Pancreas (tissue), 10 donors: ENCODE data around the gene ZDHHC24. TPM values are rescaled to one million over a fixed set of nuclear protein-coding genes. Genes with fewer than 3 reads are reported as not detected.

Experiments used
- ATAC-seq, 4 donors: fragments of 200-7000 bp; cut with Tn5 transposase; one replicate each; pipeline versions ENCODE4 v1.8.0 to v1.9.1; 2020; ENCODE audit warnings: mild to moderate bottlenecking in 4 of 4, moderate library complexity in 4 of 4
- DNase-seq, 6 donors: peaks; one replicate each; pipeline ENCODE4 v3.0.0-alpha.2; 2020
- FAIRE-seq: peaks from 2 replicates; lab custom pipeline; 2012; peaks lifted over from hg19 to GRCh38; lab: Jason Lieb, UNC
- H3K27ac ChIP-seq, 4 donors: fragments of 200-600 bp; sonication (generic); 1 replicate in 3 of 4; 2 replicates in 1 of 4; pipeline versions ENCODE4 v1.5.0 to v1.8.0; 2020
- H3K27me3 ChIP-seq, 4 donors: fragments of 200-600 bp; one replicate each; pipeline ENCODE4 v1.8.0; 2021
- H3K36me3 ChIP-seq, 3 donors: fragments of 200-600 bp; sonication (generic) in 1 of 3; one replicate each; pipeline versions ENCODE4 v1.5.0 to v1.8.0; 2020 to 2021
- H3K4me1 ChIP-seq, 3 donors: fragments of 200-600 bp; one replicate each; pipeline ENCODE4 v1.8.0; 2021
- H3K4me3 ChIP-seq, 4 donors: fragments of 200-600 bp; sonication (generic) in 2 of 4; one replicate each; pipeline versions ENCODE4 v1.5.0 to v1.8.0; 2020 to 2021
- H3K9me3 ChIP-seq, 4 donors: fragments of 200-600 bp; one replicate each; pipeline ENCODE4 v1.8.0; 2021
- WGBS, 2 donors: extraction: QIAGEN DNeasy Blood & Tissue Kit; methylation state at CpG; one replicate each; pipeline ENCODE4 v1.1.7; 2013; 5-methylcytosine and 5-hydroxymethylcytosine counted together
- intact Hi-C, 3 donors: fragments of 100-400 bp; cut with DNase I; formaldehyde crosslinking; loops; one replicate each; pipeline versions ENCODE4 v1.11.1 to v1.14.2; 2022
- polyA plus RNA-seq, 2 donors: library from polyadenylated mRNA; stranded (reverse); fragments of 200-250 nt; gene quantifications; one replicate each; pipeline ENCODE4 v1.2.3, GENCODE V29; 2013
- total RNA-seq, 6 donors: library from RNA; stranded (reverse); fragmentation: NEBNext Ultra II Directional in 4 of 6; extraction: Animal tissue kit (Norgen Biotek cat#: 25700) in 4 of 6; gene quantifications; one replicate each; pipeline versions ENCODE4 v1.2.1 to v1.2.4, GENCODE V29; 2021 to 2023
- TF ChIP-seq, protein P1 (sequence below), 4 donors: fragments of 200-600 bp; sonication (generic) in 3 of 4; IDR thresholded peaks; one replicate each; pipeline versions ENCODE4 v1.5.0 to v1.8.0; 2021; ENCODE audit warnings: antibody characterized with exemption in 4 of 4
- donor health status: healthy with polysubstance abuse.
- donor health status: DM: no; HTN: no; CAD: no; lungs with moderate emphysema.
- donor health status: DM: no; HTN: no; CAD: no.
- donor health status: control.
- donor health status: control.
- donor health status: Bipolar disorder and iron deficiency.
- donor health status: DM: yes; HTN: yes; CAD: no.
- donor health status: DM: no; HTN: no; CAD: no.
- donor health status: DM: no; HTN: no; CAD: no.
- donor health status: DM: yes; HTN: yes; CAD: no.

The ZDHHC24 gene
- total and polyA plus RNA-seq, 8 donors = 7.0 to 11.4 (median 7.9) TPM

GRCh38 chr11:66484806-66485380 lies 61.0 kb downstream of the ZDHHC24 start:
- Histone ChIP-seq H3K36me3 (peaks cover 0 to 4% (median 0%) of the 10 kb centered on the region in 3 donors), H3K4me1 (peaks cover 0 to 5% (median 0%) of the 10 kb centered on the region in 3 donors), H3K27me3 (no peaks in the 10 kb centered on the region), H3K9me3 (no peaks in the 10 kb centered on the region), H3K27ac (no peak overlapping the region), H3K4me3 (no peak overlapping the region)
- ATAC-seq = no peak
- FAIRE-seq = no peak
- TF ChIP-seq, protein P1, sequence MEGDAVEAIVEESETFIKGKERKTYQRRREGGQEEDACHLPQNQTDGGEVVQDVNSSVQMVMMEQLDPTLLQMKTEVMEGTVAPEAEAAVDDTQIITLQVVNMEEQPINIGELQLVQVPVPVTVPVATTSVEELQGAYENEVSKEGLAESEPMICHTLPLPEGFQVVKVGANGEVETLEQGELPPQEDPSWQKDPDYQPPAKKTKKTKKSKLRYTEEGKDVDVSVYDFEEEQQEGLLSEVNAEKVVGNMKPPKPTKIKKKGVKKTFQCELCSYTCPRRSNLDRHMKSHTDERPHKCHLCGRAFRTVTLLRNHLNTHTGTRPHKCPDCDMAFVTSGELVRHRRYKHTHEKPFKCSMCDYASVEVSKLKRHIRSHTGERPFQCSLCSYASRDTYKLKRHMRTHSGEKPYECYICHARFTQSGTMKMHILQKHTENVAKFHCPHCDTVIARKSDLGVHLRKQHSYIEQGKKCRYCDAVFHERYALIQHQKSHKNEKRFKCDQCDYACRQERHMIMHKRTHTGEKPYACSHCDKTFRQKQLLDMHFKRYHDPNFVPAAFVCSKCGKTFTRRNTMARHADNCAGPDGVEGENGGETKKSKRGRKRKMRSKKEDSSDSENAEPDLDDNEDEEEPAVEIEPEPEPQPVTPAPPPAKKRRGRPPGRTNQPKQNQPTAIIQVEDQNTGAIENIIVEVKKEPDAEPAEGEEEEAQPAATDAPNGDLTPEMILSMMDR (IDR thresholded peaks at IDR 0.05) = no peak
- intact Hi-C loops = no loop called here
- WGBS, 2 donors = 81 to 89% methylated on average over 7 of the region's 7 CpGs
- DNase-seq = no peak

DNA sequence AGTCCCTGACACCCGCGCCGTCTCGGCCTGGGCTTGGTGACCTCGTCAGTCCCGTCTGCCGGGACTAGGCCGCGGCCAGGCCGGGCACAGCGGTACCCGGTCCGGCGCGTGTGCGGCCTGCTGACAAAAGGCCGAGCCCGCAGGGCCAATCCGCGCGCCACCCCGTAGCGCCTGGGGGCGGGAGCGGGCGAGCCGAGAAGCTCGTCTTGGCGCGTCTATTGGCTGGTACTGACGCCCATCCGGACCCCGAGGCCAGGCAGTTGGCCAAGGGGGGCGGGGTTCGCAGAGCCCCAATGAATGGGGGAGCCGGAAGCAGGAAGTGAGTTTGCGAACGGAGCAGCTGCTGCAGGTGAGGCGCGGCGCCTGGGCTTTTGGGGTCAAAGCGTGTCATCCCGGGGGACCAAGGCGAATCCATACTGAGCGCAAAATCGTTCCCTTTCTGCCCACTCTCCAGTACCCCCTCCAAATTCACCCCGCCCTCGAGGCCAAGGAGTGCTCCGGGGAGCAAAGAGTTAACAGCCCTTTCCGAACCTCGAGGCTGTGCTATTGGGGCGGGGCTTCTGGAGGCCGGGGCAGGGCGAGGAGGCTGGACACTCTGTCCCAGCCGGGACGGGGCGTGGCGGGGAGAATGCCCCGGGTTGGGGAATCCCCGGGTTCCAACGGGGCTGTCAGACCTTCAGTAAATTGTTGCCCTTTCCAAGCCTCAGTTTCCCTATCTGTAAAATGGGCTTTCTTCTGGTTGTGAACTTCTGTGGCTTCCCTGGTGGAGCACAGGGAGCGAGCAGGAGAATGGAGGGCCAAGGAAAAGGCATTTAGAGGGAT lies 65.5 kb downstream of the ZDHHC24 start, which contains the start of gene DPP3:
Gene DPP3 (plus strand): TSS at position 318 of the 822 bp plus-strand sequence. CDS start 1,767 bp downstream, outside the sequence.
- intact Hi-C loops = no loop called here
- TF ChIP-seq, protein P1 (IDR thresholded peaks at IDR 0.05) = no peak
- FAIRE-seq (no peak), ATAC-seq (peak; percentile 92 to 97 (median 94)), DNase-seq (peak; percentile 97 to 99 (median 98))
- Histone ChIP-seq H3K4me1 (peaks cover 0 to 10% (median 0%) of the 10 kb centered on the region in 3 donors), H3K27ac (peak within 1 kb of the TSS; percentile 85 to 91 (median 90)), H3K36me3 (peaks cover 0 to 4% (median 0%) of the 10 kb centered on the region in 3 donors), H3K4me3 (peak within 1 kb of the TSS; percentile 47 to 70 (median 58)), H3K9me3 (no peaks in the 10 kb centered on the region), H3K27me3 (no peaks in the 10 kb centered on the region)
- WGBS, 2 donors = 0% methylated on average over 62 of the region's 62 CpGs

- H3K4me3 ChIP-seq = peak overlapping the region; percentile 47 to 70 (median 58)
- H3K36me3 ChIP-seq = peaks cover 0 to 4% (median 0%) of the 10 kb centered on the region in 3 donors
- peaks cover 0 to 10% (median 0%) of the 10 kb centered on the region in 3 donors for H3K4me1 ChIP-seq
- no peaks in the 10 kb centered on the region for H3K27me3 ChIP-seq
- WGBS, 2 donors = 0 to 1% methylated on average over 34 of the region's 34 CpGs
- H3K27ac ChIP-seq = peak overlapping the region; percentile 85 to 91 (median 90)
- FAIRE-seq (no peak), ATAC-seq (peak; percentile 50 to 64 (median 61)), DNase-seq (peak in 5 of 6 donors; percentile 41 to 69 (median 55))
- intact Hi-C loops = no loop called here
- TF ChIP-seq, protein P1 (IDR thresholded peaks at IDR 0.05) = no peak
- H3K9me3 ChIP-seq = no peaks in the 10 kb centered on the region
Observed at GRCh38 chr11:66479394-66480116, 66.3 kb downstream of the ZDHHC24 start.

- Histone ChIP-seq H3K4me1 (peaks cover 0 to 10% (median 0%) of the 10 kb centered on the region in 3 donors), H3K27ac (peak overlapping the region in 3 of 4 donors; percentile 85 to 91 (median 89)), H3K9me3 (no peaks in the 10 kb centered on the region), H3K4me3 (peak overlapping the region; percentile 47 to 70 (median 58)), H3K36me3 (peaks cover 0 to 4% (median 0%) of the 10 kb centered on the region in 3 donors), H3K27me3 (no peaks in the 10 kb centered on the region)
- 37 to 42% methylated on average over 8 of the region's 8 CpGs for WGBS, 2 donors
- intact Hi-C loops = no loop called here
- DNase-seq = no peak
- no peak for FAIRE-seq
- ATAC-seq = no peak
- TF ChIP-seq, protein P1 (IDR thresholded peaks at IDR 0.05) = peak in 3 of 4 donors; percentile 26 to 52 (median 50)
Observed at GRCh38 chr11:66478729-66479393, 67.0 kb downstream of the ZDHHC24 start.
